Measurements from ENCODE around the gene KIAA0232. TPM values are rescaled to one million over a fixed set of nuclear protein-coding genes. Genes with fewer than 3 reads are reported as not detected.

The KIAA0232 gene
- total and polyA plus RNA-seq, 9 of the 15 experiments (the other 6 are each of a cell fraction or from before 2014, with no cell fraction given), result 3.5 to 17.4 (median 13.0) TPM

DNA sequence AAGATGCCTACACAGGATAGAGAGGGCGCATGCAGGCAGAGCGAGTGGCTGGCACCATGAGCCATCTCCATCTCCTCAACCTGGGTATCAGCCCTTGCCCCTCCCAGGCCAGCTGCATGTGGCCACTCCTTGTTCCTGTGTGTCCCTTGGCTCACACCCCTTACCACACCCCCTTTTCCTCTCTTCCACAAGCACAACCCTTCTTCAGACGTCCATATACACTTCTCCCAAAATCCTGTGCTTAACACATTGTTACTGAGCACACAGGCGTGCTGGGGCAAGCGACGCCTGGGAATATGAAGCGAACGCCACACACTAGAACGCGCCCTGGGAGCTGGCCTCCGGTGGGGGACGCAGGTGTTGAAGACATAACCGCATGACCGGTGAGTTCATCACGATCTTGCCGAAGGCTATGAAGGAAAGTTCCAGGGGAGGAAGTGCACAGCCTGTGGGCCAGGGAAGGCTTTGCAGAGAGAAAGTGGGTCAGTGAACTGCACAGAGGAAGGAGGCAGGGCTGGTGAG, 19.1 kb upstream of the KIAA0232 start (continued):
- TF ChIP-seq, protein P1, sequence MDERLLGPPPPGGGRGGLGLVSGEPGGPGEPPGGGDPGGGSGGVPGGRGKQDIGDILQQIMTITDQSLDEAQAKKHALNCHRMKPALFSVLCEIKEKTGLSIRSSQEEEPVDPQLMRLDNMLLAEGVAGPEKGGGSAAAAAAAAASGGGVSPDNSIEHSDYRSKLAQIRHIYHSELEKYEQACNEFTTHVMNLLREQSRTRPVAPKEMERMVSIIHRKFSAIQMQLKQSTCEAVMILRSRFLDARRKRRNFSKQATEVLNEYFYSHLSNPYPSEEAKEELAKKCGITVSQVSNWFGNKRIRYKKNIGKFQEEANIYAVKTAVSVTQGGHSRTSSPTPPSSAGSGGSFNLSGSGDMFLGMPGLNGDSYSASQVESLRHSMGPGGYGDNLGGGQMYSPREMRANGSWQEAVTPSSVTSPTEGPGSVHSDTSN (CRISPR knock-in tag; IDR thresholded peaks at IDR 0.05; ENCODE audit: low read depth), result no peak
- TF ChIP-seq, protein P1 (tag; conservative IDR thresholded peaks at IDR 0.05; ENCODE audit: low read depth), result no peak
- TF ChIP-seq, protein P2, sequence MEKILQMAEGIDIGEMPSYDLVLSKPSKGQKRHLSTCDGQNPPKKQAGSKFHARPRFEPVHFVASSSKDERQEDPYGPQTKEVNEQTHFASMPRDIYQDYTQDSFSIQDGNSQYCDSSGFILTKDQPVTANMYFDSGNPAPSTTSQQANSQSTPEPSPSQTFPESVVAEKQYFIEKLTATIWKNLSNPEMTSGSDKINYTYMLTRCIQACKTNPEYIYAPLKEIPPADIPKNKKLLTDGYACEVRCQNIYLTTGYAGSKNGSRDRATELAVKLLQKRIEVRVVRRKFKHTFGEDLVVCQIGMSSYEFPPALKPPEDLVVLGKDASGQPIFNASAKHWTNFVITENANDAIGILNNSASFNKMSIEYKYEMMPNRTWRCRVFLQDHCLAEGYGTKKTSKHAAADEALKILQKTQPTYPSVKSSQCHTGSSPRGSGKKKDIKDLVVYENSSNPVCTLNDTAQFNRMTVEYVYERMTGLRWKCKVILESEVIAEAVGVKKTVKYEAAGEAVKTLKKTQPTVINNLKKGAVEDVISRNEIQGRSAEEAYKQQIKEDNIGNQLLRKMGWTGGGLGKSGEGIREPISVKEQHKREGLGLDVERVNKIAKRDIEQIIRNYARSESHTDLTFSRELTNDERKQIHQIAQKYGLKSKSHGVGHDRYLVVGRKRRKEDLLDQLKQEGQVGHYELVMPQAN (IDR thresholded peaks at IDR 0.05; ENCODE audit: borderline replicate concordance), result peak; percentile 57; the same call in 1 of the 2 replicates
- TF ChIP-seq RNF219 (CRISPR knock-in tag; IDR thresholded peaks at IDR 0.05), result no peak
- no peak for TF ChIP-seq RBBP5 (IDR thresholded peaks at IDR 0.05; ENCODE audit: borderline replicate concordance, insufficient read depth, low read length, poor library complexity, severe bottlenecking)
- no peak for TF ChIP-seq ARNT (IDR thresholded peaks at IDR 0.05)
- TF ChIP-seq, protein P3, sequence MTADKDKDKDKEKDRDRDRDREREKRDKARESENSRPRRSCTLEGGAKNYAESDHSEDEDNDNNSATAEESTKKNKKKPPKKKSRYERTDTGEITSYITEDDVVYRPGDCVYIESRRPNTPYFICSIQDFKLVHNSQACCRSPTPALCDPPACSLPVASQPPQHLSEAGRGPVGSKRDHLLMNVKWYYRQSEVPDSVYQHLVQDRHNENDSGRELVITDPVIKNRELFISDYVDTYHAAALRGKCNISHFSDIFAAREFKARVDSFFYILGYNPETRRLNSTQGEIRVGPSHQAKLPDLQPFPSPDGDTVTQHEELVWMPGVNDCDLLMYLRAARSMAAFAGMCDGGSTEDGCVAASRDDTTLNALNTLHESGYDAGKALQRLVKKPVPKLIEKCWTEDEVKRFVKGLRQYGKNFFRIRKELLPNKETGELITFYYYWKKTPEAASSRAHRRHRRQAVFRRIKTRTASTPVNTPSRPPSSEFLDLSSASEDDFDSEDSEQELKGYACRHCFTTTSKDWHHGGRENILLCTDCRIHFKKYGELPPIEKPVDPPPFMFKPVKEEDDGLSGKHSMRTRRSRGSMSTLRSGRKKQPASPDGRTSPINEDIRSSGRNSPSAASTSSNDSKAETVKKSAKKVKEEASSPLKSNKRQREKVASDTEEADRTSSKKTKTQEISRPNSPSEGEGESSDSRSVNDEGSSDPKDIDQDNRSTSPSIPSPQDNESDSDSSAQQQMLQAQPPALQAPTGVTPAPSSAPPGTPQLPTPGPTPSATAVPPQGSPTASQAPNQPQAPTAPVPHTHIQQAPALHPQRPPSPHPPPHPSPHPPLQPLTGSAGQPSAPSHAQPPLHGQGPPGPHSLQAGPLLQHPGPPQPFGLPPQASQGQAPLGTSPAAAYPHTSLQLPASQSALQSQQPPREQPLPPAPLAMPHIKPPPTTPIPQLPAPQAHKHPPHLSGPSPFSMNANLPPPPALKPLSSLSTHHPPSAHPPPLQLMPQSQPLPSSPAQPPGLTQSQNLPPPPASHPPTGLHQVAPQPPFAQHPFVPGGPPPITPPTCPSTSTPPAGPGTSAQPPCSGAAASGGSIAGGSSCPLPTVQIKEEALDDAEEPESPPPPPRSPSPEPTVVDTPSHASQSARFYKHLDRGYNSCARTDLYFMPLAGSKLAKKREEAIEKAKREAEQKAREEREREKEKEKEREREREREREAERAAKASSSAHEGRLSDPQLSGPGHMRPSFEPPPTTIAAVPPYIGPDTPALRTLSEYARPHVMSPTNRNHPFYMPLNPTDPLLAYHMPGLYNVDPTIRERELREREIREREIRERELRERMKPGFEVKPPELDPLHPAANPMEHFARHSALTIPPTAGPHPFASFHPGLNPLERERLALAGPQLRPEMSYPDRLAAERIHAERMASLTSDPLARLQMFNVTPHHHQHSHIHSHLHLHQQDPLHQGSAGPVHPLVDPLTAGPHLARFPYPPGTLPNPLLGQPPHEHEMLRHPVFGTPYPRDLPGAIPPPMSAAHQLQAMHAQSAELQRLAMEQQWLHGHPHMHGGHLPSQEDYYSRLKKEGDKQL (CRISPR knock-in tag; IDR thresholded peaks at IDR 0.05; ENCODE audit: borderline replicate concordance), result no peak
- no peak for TF ChIP-seq MEF2A (IDR thresholded peaks at IDR 0.05; ENCODE audit: control insufficient read depth, low read depth, low read length)
- no peak for TF ChIP-seq C11orf30 (IDR thresholded peaks at IDR 0.05; ENCODE audit: low read depth)
- no peak for TF ChIP-seq CHAMP1 (IDR thresholded peaks at IDR 0.05)
- TF ChIP-seq IFI16 (CRISPR knock-in tag; IDR thresholded peaks at IDR 0.05), result no peak

All from K562 (cell line).